Activated gamma-delta T cell treated with Interleukin-2 at 50 U/mL for 16 hours (primary cell): ENCODE measurements around the gene NDUFS5.
"Not testable (repeated sequence)": the region's sequence is repeated elsewhere in the genome, so short reads cannot be mapped to it uniquely, and the experiment has no call there.

ENCODE experiments used
- DNase-seq: peaks from one replicate; pipeline ENCODE4 v3.0.0-alpha.2; 2020

Gene NDUFS5

GRCh38 chr1:39026051-39026865 lies at the start of gene NDUFS5:
Gene NDUFS5, plus strand, starts transcription at chr1:39026350. Its CDS starts 2,375 bp downstream, at chr1:39028725.
- peak; percentile 78 for DNase-seq

- peak; percentile 69 for DNase-seq
Measured at GRCh38 chr1:38977399-38978244, 48.5 kb upstream of the NDUFS5 start.

GRCh38 chr1:38978245-38978542 lies 48.0 kb upstream of the NDUFS5 start:
- peak; percentile 6 for DNase-seq

GRCh38 chr1:38979380-38979779 lies 46.8 kb upstream of the NDUFS5 start:
- DNase-seq = not testable (repeated sequence)

- no peak for DNase-seq
Measured at GRCh38 chr1:38989979-38990378, 36.2 kb upstream of the NDUFS5 start.

GRCh38 chr1:38990386-38990737 lies 35.8 kb upstream of the NDUFS5 start:
- no peak for DNase-seq

- peak; percentile 94 for DNase-seq
Measured at GRCh38 chr1:38990738-38991637, 35.2 kb upstream of the NDUFS5 start, which contains the start of gene AKIRIN1. Gene AKIRIN1, plus strand, starts transcription at chr1:38991276. Its CDS starts 105 bp downstream, at chr1:38991381.

GRCh38 chr1:38991638-38992411 lies 34.3 kb upstream of the NDUFS5 start:
- no peak for DNase-seq

GRCh38 chr1:38992412-38993111 lies 33.6 kb upstream of the NDUFS5 start:
- DNase-seq = no peak

- DNase-seq = no peak
Measured at GRCh38 chr1:38994196-38994595, 32.0 kb upstream of the NDUFS5 start.

GRCh38 chr1:38997034-38997900 lies 28.9 kb upstream of the NDUFS5 start:
- no peak for DNase-seq

GRCh38 chr1:38997901-38998190 lies 28.3 kb upstream of the NDUFS5 start:
- no peak for DNase-seq

- DNase-seq = no peak
Measured at GRCh38 chr1:39001516-39002421, 24.4 kb upstream of the NDUFS5 start.

- DNase-seq = no peak
Measured at GRCh38 chr1:39003281-39003680, 22.9 kb upstream of the NDUFS5 start.

- no peak for DNase-seq
Measured at GRCh38 chr1:39003794-39004193, 22.4 kb upstream of the NDUFS5 start.

GRCh38 chr1:39006287-39006686 lies 19.9 kb upstream of the NDUFS5 start:
- DNase-seq = no peak

GRCh38 chr1:39006726-39007645 lies 19.2 kb upstream of the NDUFS5 start:
- no peak for DNase-seq

- DNase-seq = not testable (repeated sequence)
Measured at GRCh38 chr1:39014956-39015355, 11.2 kb upstream of the NDUFS5 start.
